NCI-H526 treated with DMSO at 0.1 percent for 48 hours (cell line): ENCODE results near the gene PLPPR2.
"Not testable (repeated sequence)": the region's sequence is repeated elsewhere in the genome, so short reads cannot be mapped to it uniquely, and the experiment has no call there.

Source experiments
- DNase-seq: peaks from one replicate; lab custom pipeline; 2025; lab: John Stamatoyannopoulos, UW

PLPPR2 gene

DNA sequence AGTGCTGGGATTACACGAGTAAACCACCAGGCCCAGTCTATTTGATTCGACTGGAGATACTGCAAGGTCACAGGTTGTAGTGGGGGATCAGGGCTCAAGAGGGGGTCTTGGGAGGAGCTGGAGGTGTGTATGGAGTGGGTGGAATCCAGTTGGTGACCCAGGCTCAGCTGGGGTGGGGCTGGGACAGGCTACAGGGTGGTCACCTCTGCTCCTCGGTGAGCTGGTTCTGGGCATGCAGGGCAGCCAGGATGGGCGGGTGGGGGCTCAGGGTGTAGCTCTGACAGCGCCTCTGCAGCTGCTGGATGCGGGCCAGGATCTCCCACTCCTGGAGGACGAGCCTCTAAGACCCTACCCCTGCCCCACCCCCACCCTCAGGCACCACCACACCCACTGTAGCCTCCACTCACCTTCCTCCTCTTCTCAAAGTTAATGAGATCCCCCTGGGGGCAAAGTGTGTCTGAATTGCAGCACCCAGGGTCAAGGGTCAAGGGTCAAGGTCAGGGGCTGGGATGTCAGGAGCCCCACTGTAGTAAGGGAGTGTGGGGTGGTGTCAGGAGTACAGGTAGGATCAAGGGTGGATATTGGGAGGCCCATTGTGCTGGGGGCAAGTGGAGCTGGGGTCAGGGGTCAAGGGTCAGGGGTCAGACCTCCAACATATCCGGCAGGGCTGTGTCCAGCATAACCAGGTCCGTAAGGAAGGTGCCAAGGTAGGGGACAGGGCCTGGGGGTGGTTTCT, 46.7 kb downstream of the PLPPR2 start:
- DNase-seq: no peak

DNA sequence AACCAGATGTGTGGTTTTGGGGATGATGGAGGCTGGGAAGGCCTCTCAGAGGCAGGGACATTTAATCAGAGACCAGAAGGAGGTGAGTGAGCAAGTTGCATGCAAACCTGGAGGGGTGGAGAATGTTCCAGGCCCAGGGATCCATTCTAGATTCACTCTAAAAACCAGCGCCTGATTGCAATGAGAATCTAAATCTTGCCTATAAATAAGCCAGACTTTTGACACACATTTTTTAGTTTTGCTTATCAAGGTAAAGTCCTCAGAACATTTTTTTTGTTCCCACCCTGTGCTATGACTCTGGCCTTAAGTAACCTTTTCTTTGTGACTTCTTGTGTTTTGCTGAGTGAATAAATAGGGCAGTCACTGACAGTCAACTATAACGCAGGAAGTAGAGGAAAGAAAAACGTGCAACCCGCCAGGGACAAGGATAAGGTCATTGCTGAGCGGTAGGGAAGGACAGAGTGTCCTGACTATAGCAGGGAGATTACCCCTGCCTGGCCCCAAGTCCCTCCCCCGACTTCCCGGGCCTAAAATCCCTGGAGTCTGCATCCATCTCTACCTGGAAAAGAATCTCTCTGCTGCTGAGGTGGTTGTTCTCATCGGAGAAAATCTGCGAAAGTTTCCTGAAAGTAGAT, 49.5 kb downstream of the PLPPR2 start:
- DNase-seq: no peak

DNA sequence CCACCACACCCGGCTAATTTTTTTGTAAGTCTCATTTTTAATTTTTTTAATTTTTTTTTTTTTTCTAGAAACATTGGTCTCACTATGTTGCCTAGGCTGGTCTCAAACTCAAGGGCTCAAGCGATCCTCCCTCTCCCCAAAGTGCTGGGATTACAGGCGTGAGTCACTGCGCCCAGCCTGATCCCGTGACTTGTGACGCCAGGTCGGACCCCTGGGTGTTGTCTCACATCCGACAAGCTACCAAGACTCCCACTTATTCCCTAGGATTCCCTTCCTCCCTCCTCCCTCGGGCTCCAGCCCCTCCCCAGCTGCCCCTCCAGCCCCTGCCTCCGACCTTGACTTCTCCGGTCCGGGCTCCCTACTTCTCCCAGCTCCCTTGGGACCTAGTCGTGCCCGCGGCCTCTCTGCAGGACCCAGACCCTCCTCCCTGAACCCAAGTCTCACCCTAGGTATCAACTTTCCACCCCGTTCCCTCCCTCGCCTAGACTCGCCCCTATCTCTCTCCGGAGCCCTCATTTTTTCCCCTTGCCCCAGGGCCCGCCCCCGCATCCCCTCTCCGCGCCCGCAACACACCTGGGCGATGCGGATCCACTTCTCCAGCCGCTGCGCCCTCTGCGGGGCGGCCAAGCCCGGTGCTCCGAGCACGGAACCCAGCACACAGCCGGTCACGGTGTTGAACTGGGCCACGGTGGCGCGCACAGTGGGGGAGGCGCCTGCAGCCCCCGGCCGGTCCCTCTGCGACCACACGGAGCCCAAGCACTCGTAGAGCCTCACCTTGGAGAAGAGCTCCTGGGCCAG, 50.8 kb downstream of the PLPPR2 start:
- DNase-seq: no peak

DNA sequence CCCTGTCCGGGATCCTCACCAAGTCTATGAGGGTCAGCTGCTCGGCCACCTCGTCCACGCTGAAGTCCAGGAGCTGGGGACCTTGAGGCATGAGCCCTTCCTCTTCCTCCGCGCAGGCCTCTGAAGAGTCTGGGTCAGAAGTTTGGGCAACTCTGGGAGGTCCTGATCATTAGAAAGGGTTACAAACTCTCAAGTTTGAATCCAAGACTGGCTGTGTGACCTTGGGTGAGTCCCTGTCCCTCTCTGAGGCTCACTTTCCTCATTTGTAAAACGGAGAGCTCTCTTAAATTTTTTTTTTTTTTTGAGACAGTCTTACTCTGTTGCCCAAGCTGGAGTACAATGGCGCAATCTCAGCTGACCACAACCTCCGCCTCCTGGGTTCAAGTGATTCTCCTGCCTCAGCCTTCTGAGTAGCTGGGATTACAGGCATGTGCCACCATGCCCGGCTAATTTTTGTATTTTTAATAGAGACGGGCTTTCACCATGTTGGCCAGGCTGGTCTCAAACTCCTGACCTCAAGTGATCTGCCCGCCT, 51.5 kb downstream of the PLPPR2 start:
- DNase-seq: not testable (repeated sequence)

DNA sequence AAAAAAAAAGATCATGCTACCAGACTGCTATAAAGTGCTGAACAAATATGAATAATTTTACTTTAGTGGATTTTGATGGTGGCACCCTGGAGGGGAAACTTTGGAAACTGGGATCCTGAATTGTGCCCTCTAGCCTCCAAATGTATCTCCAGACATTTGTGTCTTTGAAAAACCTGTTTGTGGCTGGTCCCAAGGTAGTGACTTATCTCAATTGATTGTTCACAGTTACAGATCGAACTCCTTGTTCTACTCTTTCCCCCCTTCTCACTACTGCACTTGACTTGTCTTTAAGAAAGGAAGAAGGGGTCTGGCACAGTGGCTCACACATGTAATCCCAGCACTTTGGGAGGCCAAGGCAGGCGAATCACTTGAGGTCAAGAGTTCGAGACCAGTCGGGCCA, 53.4 kb downstream of the PLPPR2 start:
- no peak for DNase-seq

DNA sequence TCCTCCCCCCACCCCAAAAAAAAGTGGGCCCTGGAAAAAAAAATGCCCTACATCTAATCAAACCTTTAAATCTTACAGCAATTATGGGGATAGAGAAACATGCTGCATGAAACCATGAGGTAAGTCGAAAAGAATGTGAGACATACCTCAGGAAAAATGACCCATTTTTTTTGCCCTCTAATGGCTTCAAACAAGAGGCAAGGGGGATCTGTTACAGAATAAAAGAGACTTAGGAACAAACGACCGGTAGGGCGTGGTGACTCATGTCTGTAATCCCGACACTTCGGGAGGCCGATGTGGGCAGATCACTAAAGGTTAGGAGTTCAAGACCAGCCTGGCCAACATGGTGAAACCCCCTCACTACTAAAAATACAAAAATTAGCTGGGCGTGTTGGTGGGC, 55.5 kb downstream of the PLPPR2 start:
- DNase-seq: no peak

DNA sequence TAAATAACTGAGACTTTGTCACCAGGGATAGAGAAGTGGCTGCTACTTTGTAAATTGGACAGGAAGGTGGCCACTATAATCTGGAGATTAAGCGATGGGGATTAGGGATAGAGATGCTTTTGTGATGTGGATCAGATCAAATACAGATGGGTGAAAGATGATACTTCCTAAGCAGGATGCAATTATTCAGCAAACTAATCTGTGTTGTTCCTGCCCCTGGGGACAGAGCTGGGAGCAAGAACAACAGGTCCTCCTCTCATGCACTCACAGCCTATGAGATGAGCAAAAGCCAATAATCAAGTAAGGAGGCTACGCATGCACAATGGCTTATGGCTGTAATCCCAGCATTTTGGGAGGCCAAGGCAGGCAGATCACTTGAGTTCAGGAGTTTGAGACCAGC, 59.3 kb downstream of the PLPPR2 start:
- DNase-seq: no peak
